ENCODE measurements around the gene NOTCH2.

NOTCH2 gene

DNA sequence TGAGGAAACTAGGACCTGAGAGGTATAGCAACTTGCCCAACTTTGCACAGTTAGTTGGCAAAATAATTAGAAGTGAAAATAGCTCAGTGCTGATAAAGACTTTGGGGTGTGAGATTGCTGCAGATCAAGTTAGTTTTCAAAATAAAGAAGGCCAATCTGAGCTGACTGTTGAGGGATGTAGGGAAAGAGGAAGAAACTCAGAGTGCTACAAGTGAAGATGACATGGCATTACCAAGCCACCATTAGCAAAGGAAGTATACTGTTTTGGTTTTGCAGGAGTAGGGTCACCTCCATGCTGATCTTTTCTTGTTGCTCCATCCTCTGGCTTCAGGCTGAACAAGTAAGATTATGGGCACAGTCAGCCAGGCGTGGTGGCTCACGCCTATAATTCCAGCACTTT is 94.5 kb downstream of the NOTCH2 start:
- Histone ChIP-seq H3K27ac (peak overlapping the region; percentile 79), H3K27me3 (no peaks in the 10 kb centered on the region), H3K36me3 (peaks cover 28% of the 10 kb centered on the region), H3K9me3 (no peaks in the 10 kb centered on the region), H3K4me1 (ENCODE audit: control insufficient read depth in 1 of 2, insufficient read depth in 1 of 2, low read depth in 1 of 2, low read length in 1 of 2) (peaks cover 31 to 43% of the 10 kb centered on the region in 2 experiments), H3K4me3 (ENCODE audit: low read depth in 1 of 2, low read length in 1 of 2) (no peak overlapping the region)
- TF ChIP-seq, protein P1, sequence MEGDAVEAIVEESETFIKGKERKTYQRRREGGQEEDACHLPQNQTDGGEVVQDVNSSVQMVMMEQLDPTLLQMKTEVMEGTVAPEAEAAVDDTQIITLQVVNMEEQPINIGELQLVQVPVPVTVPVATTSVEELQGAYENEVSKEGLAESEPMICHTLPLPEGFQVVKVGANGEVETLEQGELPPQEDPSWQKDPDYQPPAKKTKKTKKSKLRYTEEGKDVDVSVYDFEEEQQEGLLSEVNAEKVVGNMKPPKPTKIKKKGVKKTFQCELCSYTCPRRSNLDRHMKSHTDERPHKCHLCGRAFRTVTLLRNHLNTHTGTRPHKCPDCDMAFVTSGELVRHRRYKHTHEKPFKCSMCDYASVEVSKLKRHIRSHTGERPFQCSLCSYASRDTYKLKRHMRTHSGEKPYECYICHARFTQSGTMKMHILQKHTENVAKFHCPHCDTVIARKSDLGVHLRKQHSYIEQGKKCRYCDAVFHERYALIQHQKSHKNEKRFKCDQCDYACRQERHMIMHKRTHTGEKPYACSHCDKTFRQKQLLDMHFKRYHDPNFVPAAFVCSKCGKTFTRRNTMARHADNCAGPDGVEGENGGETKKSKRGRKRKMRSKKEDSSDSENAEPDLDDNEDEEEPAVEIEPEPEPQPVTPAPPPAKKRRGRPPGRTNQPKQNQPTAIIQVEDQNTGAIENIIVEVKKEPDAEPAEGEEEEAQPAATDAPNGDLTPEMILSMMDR (IDR thresholded peaks at IDR 0.05), result no peak

DNA sequence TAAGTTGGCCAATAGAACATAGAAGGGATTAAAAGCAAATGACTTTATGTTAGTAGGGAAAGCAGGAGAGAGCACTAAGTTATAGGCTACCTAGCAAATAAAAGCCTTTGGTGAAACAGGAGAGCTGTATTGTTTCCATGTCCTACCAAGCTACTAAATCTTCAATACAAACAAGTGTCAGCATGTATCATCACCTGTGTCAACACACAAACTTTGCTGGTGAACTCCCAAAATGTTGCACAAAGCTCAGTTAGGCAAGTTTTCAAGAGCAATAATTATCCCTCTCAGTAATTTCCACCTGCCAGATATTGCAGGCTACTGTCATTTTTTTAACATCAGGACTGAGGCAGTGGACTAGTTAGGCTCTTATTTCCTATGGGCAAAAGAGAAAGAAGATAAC is 95.4 kb downstream of the NOTCH2 start:
- H3K27ac ChIP-seq, result peak overlapping the region; percentile 79
- H3K4me3 ChIP-seq (ENCODE audit: low read depth in 1 of 2, low read length in 1 of 2), result no peak overlapping the region
- no peaks in the 10 kb centered on the region for H3K27me3 ChIP-seq
- no peaks in the 10 kb centered on the region for H3K9me3 ChIP-seq
- H3K4me1 ChIP-seq (ENCODE audit: control insufficient read depth in 1 of 2, insufficient read depth in 1 of 2, low read depth in 1 of 2, low read length in 1 of 2), result peaks cover 28 to 33% of the 10 kb centered on the region in 2 experiments
- TF ChIP-seq, protein P1 (IDR thresholded peaks at IDR 0.05), result no peak
- H3K36me3 ChIP-seq, result peaks cover 36% of the 10 kb centered on the region

GRCh38 chr1:119971710-119972570 is 97.5 kb downstream of the NOTCH2 start:
- Histone ChIP-seq H3K4me3 (ENCODE audit: low read depth in 1 of 2, low read length in 1 of 2) (no peak overlapping the region), H3K4me1 (ENCODE audit: control insufficient read depth in 1 of 2, insufficient read depth in 1 of 2, low read depth in 1 of 2, low read length in 1 of 2) (peaks cover 17 to 19% of the 10 kb centered on the region in 2 experiments), H3K36me3 (peaks cover 56% of the 10 kb centered on the region), H3K27ac (no peak overlapping the region), H3K27me3 (no peaks in the 10 kb centered on the region), H3K9me3 (no peaks in the 10 kb centered on the region)
- TF ChIP-seq, protein P1 (IDR thresholded peaks at IDR 0.05), result no peak

DNA sequence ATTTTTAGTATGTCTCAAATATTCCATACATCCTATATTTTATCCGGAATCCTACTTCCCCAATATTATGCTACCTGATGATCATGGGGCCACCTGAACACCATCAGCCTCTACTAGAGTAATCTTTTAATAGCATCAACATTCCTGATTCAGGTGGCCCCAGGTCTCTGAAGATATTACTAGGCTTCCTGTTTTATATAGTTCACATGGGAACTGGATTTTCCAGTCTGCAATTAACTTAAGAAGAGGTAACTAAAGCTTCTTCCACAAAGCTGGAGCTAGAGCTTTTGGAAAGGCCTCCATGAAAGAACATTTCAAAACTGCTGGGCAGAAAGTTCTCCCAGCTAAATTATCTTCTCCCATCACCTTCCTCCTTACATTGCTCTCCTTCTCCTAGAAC is 100.9 kb downstream of the NOTCH2 start:
- Histone ChIP-seq H3K27me3 (no peaks in the 10 kb centered on the region), H3K9me3 (no peaks in the 10 kb centered on the region), H3K27ac (peak overlapping the region; percentile 26), H3K4me1 (ENCODE audit: control insufficient read depth in 1 of 2, insufficient read depth in 1 of 2, low read depth in 1 of 2, low read length in 1 of 2) (no peaks in the 10 kb centered on the region), H3K4me3 (ENCODE audit: low read depth in 1 of 2, low read length in 1 of 2) (no peak overlapping the region), H3K36me3 (peaks cover 84% of the 10 kb centered on the region)
- TF ChIP-seq, protein P1 (IDR thresholded peaks at IDR 0.05), result no peak

DNA sequence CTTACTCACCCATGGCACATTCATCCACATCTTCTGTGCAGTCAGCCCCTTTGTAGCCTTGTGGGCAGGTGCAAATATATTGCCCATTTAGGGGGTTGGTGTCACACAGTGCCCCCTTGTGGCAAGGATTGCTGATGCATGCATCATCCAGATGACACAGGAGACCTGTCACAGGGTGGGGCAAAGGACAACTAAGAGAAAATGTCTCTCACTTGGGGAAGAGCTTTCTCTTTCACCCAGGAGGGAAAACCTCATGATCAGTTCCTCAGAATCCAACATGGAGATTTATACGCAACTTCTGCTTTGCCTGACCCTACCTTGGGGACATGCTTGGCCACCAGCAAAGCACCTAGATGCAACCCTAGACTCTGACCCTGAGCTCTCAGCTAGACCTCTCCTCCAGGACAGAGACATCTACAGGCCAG is 101.4 kb downstream of the NOTCH2 start:
- H3K27ac ChIP-seq, result peak overlapping the region; percentile 26
- H3K36me3 ChIP-seq, result peaks cover 86% of the 10 kb centered on the region
- no peaks in the 10 kb centered on the region for H3K27me3 ChIP-seq
- TF ChIP-seq, protein P1 (IDR thresholded peaks at IDR 0.05), result peak; percentile 87
- no peaks in the 10 kb centered on the region for H3K9me3 ChIP-seq
- no peak overlapping the region for H3K4me3 ChIP-seq (ENCODE audit: low read depth in 1 of 2, low read length in 1 of 2)
- H3K4me1 ChIP-seq (ENCODE audit: control insufficient read depth in 1 of 2, insufficient read depth in 1 of 2, low read depth in 1 of 2, low read length in 1 of 2), result no peaks in the 10 kb centered on the region

Measured in neutrophil (primary cell).